Pancreas (tissue), 10 donors: ENCODE results near the gene PRIMPOL. TPM values are rescaled to one million over a fixed set of nuclear protein-coding genes. Genes with fewer than 3 reads are reported as not detected.

Experiments used
- ATAC-seq, 4 donors: fragments of 200-7000 bp; cut with Tn5 transposase; one replicate each; pipeline versions ENCODE4 v1.8.0 to v1.9.1; 2020; ENCODE audit warnings: mild to moderate bottlenecking in 4 of 4, moderate library complexity in 4 of 4
- DNase-seq, 6 donors: peaks; one replicate each; pipeline ENCODE4 v3.0.0-alpha.2; 2020
- FAIRE-seq: peaks from 2 replicates; lab custom pipeline; 2012; peaks lifted over from hg19 to GRCh38; lab: Jason Lieb, UNC
- H3K27ac ChIP-seq, 4 donors: fragments of 200-600 bp; sonication (generic); 1 replicate in 3 of 4; 2 replicates in 1 of 4; pipeline versions ENCODE4 v1.5.0 to v1.8.0; 2020
- H3K27me3 ChIP-seq, 4 donors: fragments of 200-600 bp; one replicate each; pipeline ENCODE4 v1.8.0; 2021
- H3K36me3 ChIP-seq, 3 donors: fragments of 200-600 bp; sonication (generic) in 1 of 3; one replicate each; pipeline versions ENCODE4 v1.5.0 to v1.8.0; 2020 to 2021
- H3K4me1 ChIP-seq, 3 donors: fragments of 200-600 bp; one replicate each; pipeline ENCODE4 v1.8.0; 2021
- H3K4me3 ChIP-seq, 4 donors: fragments of 200-600 bp; sonication (generic) in 2 of 4; one replicate each; pipeline versions ENCODE4 v1.5.0 to v1.8.0; 2020 to 2021
- H3K9me3 ChIP-seq, 4 donors: fragments of 200-600 bp; one replicate each; pipeline ENCODE4 v1.8.0; 2021
- CTCF ChIP-seq, 4 donors: fragments of 200-600 bp; sonication (generic) in 3 of 4; IDR thresholded peaks; one replicate each; pipeline versions ENCODE4 v1.5.0 to v1.8.0; 2021; ENCODE audit warnings: antibody characterized with exemption in 4 of 4
- WGBS, 2 donors: extraction: QIAGEN DNeasy Blood & Tissue Kit; methylation state at CpG; one replicate each; pipeline ENCODE4 v1.1.7; 2013; 5-methylcytosine and 5-hydroxymethylcytosine counted together
- intact Hi-C, 3 donors: fragments of 100-400 bp; cut with DNase I; formaldehyde crosslinking; loops; one replicate each; pipeline versions ENCODE4 v1.11.1 to v1.14.2; 2022
- polyA plus RNA-seq, 2 donors: library from polyadenylated mRNA; stranded (reverse); fragments of 200-250 nt; gene quantifications; one replicate each; pipeline ENCODE4 v1.2.3, GENCODE V29; 2013
- total RNA-seq, 6 donors: library from RNA; stranded (reverse); fragmentation: NEBNext Ultra II Directional in 4 of 6; extraction: Animal tissue kit (Norgen Biotek cat#: 25700) in 4 of 6; gene quantifications; one replicate each; pipeline versions ENCODE4 v1.2.1 to v1.2.4, GENCODE V29; 2021 to 2023
- donor health status: healthy with polysubstance abuse.
- donor health status: DM: no; HTN: no; CAD: no; lungs with moderate emphysema.
- donor health status: DM: no; HTN: no; CAD: no.
- donor health status: control.
- donor health status: control.
- donor health status: Bipolar disorder and iron deficiency.
- donor health status: DM: yes; HTN: yes; CAD: no.
- donor health status: DM: no; HTN: no; CAD: no.
- donor health status: DM: no; HTN: no; CAD: no.
- donor health status: DM: yes; HTN: yes; CAD: no.

Gene PRIMPOL
- total and polyA plus RNA-seq, 8 donors, result 3.3 to 22.8 (median 6.3) TPM

GRCh38 chr4:184706453-184706852, 56.9 kb downstream of the PRIMPOL start:
- Histone ChIP-seq H3K27ac (no peak overlapping the region), H3K27me3 (no peaks in the 10 kb centered on the region), H3K4me3 (no peak overlapping the region), H3K36me3 (no peaks in the 10 kb centered on the region), H3K9me3 (no peaks in the 10 kb centered on the region), H3K4me1 (no peaks in the 10 kb centered on the region)
- 39 to 44% methylated on average over 1 of the region's 1 CpG for WGBS, 2 donors
- no peak for TF ChIP-seq CTCF (IDR thresholded peaks at IDR 0.05)
- ATAC-seq, result no peak
- FAIRE-seq, result no peak
- no peak for DNase-seq
- intact Hi-C loops, result no loop called here

GRCh38 chr4:184712322-184712721, 62.8 kb downstream of the PRIMPOL start:
- H3K27ac ChIP-seq, result no peak overlapping the region
- H3K9me3 ChIP-seq, result no peaks in the 10 kb centered on the region
- FAIRE-seq, result no peak
- H3K27me3 ChIP-seq, result no peaks in the 10 kb centered on the region
- no peak for DNase-seq
- no peaks in the 10 kb centered on the region for H3K36me3 ChIP-seq
- no peaks in the 10 kb centered on the region for H3K4me1 ChIP-seq
- ATAC-seq, result no peak
- intact Hi-C loops, result no loop called here
- H3K4me3 ChIP-seq, result no peak overlapping the region
- TF ChIP-seq CTCF (IDR thresholded peaks at IDR 0.05), result no peak

GRCh38 chr4:184713887-184714286, 64.3 kb downstream of the PRIMPOL start:
- Histone ChIP-seq H3K4me1 (no peaks in the 10 kb centered on the region), H3K36me3 (no peaks in the 10 kb centered on the region), H3K9me3 (no peaks in the 10 kb centered on the region), H3K4me3 (no peak overlapping the region), H3K27me3 (no peaks in the 10 kb centered on the region), H3K27ac (no peak overlapping the region)
- TF ChIP-seq CTCF (IDR thresholded peaks at IDR 0.05), result no peak
- intact Hi-C loops, result no loop called here
- 48 to 96% methylated on average over 2 of the region's 2 CpGs for whole genome bisulfite sequencing, 2 donors
- ATAC-seq (no peak), FAIRE-seq (no peak), DNase-seq (no peak)

- DNase-seq (no peak), FAIRE-seq (no peak), ATAC-seq (no peak)
- WGBS, 2 donors, result 91 to 92% methylated on average over 4 of the region's 4 CpGs
- Histone ChIP-seq H3K9me3 (no peaks in the 10 kb centered on the region), H3K4me1 (no peaks in the 10 kb centered on the region), H3K27me3 (no peaks in the 10 kb centered on the region), H3K27ac (no peak overlapping the region), H3K36me3 (no peaks in the 10 kb centered on the region), H3K4me3 (no peak overlapping the region)
- no peak for TF ChIP-seq CTCF (IDR thresholded peaks at IDR 0.05)
- intact Hi-C loops, result no loop called here
Observed at GRCh38 chr4:184715526-184715925, 66.0 kb downstream of the PRIMPOL start.

GRCh38 chr4:184719407-184719806, 69.9 kb downstream of the PRIMPOL start:
- intact Hi-C loops, result no loop called here
- ATAC-seq (no peak), FAIRE-seq (no peak), DNase-seq (no peak)
- H3K4me3 ChIP-seq, result no peak overlapping the region
- no peaks in the 10 kb centered on the region for H3K4me1 ChIP-seq
- H3K36me3 ChIP-seq, result no peaks in the 10 kb centered on the region
- no peaks in the 10 kb centered on the region for H3K27me3 ChIP-seq
- WGBS, 2 donors, result 93 to 96% methylated on average over 3 of the region's 3 CpGs
- no peak overlapping the region for H3K27ac ChIP-seq
- no peaks in the 10 kb centered on the region for H3K9me3 ChIP-seq
- TF ChIP-seq CTCF (IDR thresholded peaks at IDR 0.05), result no peak
